ENCODE results near the gene PRELID2.

Gene PRELID2

GRCh38 chr5:145750199-145750598 is 84.9 kb downstream of the PRELID2 start:
- Histone ChIP-seq H3K9me3 (ENCODE audit: insufficient read depth, low read length) (no peaks in the 10 kb centered on the region), H3K4me2 (ENCODE audit: low read depth, low read length, poor library complexity, severe bottlenecking) (no peak overlapping the region), H3K4me3 (ENCODE audit: insufficient read depth, low read length, poor library complexity, severe bottlenecking) (no peak overlapping the region), H4K20me1 (ENCODE audit: low read depth, low read length) (no peaks in the 10 kb centered on the region), H3F3A (ENCODE audit: insufficient read depth) (no peaks in the 10 kb centered on the region), H3K79me2 (ENCODE audit: insufficient read depth, low read length) (no peaks in the 10 kb centered on the region), H3K9ac (ENCODE audit: low read length) (no peak overlapping the region), H3K27ac (ENCODE audit: low read depth, low read length) (no peak overlapping the region), H3K36me3 (ENCODE audit: low read length) (no peaks in the 10 kb centered on the region), H3K9me2 (replicated peaks; ENCODE audit: insufficient read depth, low read length) (no peaks in the 10 kb centered on the region), H2AFZ (ENCODE audit: low read depth, low read length, severe bottlenecking) (no peak overlapping the region), H3K27me3 (ENCODE audit: low read length) (no peaks in the 10 kb centered on the region)
- no peak for TF ChIP-seq EZH2phosphoT487 (conservative IDR thresholded peaks at IDR 0.05; ENCODE audit: low read length)
- TF ChIP-seq CTCF (IDR thresholded peaks at IDR 0.05; ENCODE audit: insufficient read depth, low read length, poor library complexity, severe bottlenecking): no peak

GRCh38 chr5:145743396-145744061 is 91.6 kb downstream of the PRELID2 start:
- Histone ChIP-seq H3K36me3 (ENCODE audit: low read length) (no peaks in the 10 kb centered on the region), H3K4me3 (ENCODE audit: insufficient read depth, low read length, poor library complexity, severe bottlenecking) (no peak overlapping the region), H3K4me2 (ENCODE audit: low read depth, low read length, poor library complexity, severe bottlenecking) (no peak overlapping the region), H3K79me2 (ENCODE audit: insufficient read depth, low read length) (no peaks in the 10 kb centered on the region), H3K9me3 (ENCODE audit: insufficient read depth, low read length) (no peaks in the 10 kb centered on the region), H3K9ac (ENCODE audit: low read length) (no peak overlapping the region), H3K27me3 (ENCODE audit: low read length) (no peaks in the 10 kb centered on the region), H3K27ac (ENCODE audit: low read depth, low read length) (no peak overlapping the region), H2AFZ (ENCODE audit: low read depth, low read length, severe bottlenecking) (no peak overlapping the region), H3K9me2 (replicated peaks; ENCODE audit: insufficient read depth, low read length) (no peaks in the 10 kb centered on the region), H3F3A (ENCODE audit: insufficient read depth) (no peaks in the 10 kb centered on the region), H4K20me1 (ENCODE audit: low read depth, low read length) (no peaks in the 10 kb centered on the region)
- no peak for TF ChIP-seq EZH2phosphoT487 (conservative IDR thresholded peaks at IDR 0.05; ENCODE audit: low read length)
- TF ChIP-seq CTCF (IDR thresholded peaks at IDR 0.05; ENCODE audit: insufficient read depth, low read length, poor library complexity, severe bottlenecking): no peak

- no peaks in the 10 kb centered on the region for H3K27me3 ChIP-seq (ENCODE audit: low read length)
- no peak overlapping the region for H3K4me3 ChIP-seq (ENCODE audit: insufficient read depth, low read length, poor library complexity, severe bottlenecking)
- no peaks in the 10 kb centered on the region for H3K36me3 ChIP-seq (ENCODE audit: low read length)
- TF ChIP-seq CTCF (IDR thresholded peaks at IDR 0.05; ENCODE audit: insufficient read depth, low read length, poor library complexity, severe bottlenecking) (no peak), EZH2phosphoT487 (conservative IDR thresholded peaks at IDR 0.05; ENCODE audit: low read length) (no peak)
- H3K4me2 ChIP-seq (ENCODE audit: low read depth, low read length, poor library complexity, severe bottlenecking): no peak overlapping the region
- no peak overlapping the region for H2AFZ ChIP-seq (ENCODE audit: low read depth, low read length, severe bottlenecking)
- no peaks in the 10 kb centered on the region for H3F3A ChIP-seq (ENCODE audit: insufficient read depth)
- no peak overlapping the region for H3K27ac ChIP-seq (ENCODE audit: low read depth, low read length)
- H3K9me3 ChIP-seq (ENCODE audit: insufficient read depth, low read length): no peaks in the 10 kb centered on the region
- no peaks in the 10 kb centered on the region for H4K20me1 ChIP-seq (ENCODE audit: low read depth, low read length)
- no peak overlapping the region for H3K9ac ChIP-seq (ENCODE audit: low read length)
- no peaks in the 10 kb centered on the region for H3K9me2 ChIP-seq (replicated peaks; ENCODE audit: insufficient read depth, low read length)
- no peaks in the 10 kb centered on the region for H3K79me2 ChIP-seq (ENCODE audit: insufficient read depth, low read length)
Observed at GRCh38 chr5:145739843-145740242, 95.3 kb downstream of the PRELID2 start.

Data from SU-DHL-6 (cell line).